ENCODE results near the gene GPR37.

GPR37 gene

GRCh38 chr7:124796771-124797170 is 31.2 kb upstream of the GPR37 start:
- no peak for ATAC-seq (ENCODE audit: low read depth)
- no peak overlapping the region for H3K27ac ChIP-seq (ENCODE audit: poor library complexity, severe bottlenecking)
- no peaks in the 10 kb centered on the region for H3K36me3 ChIP-seq (ENCODE audit: low read depth)
- H3K9me3 ChIP-seq (ENCODE audit: severe bottlenecking) = no peaks in the 10 kb centered on the region
- no peak for TF ChIP-seq CTCF (IDR thresholded peaks at IDR 0.05; ENCODE audit: poor library complexity, severe bottlenecking)
- no peak for DNase-seq (ENCODE audit: low spot score)
- no peak overlapping the region for H3K4me3 ChIP-seq (ENCODE audit: severe bottlenecking)
- H3K4me1 ChIP-seq (ENCODE audit: insufficient read depth, poor library complexity, severe bottlenecking) = peaks cover 2% of the 10 kb centered on the region
- no peaks in the 10 kb centered on the region for H3K27me3 ChIP-seq (ENCODE audit: insufficient read depth, poor library complexity, severe bottlenecking)

GRCh38 chr7:124792696-124793095 is 27.1 kb upstream of the GPR37 start:
- TF ChIP-seq CTCF (IDR thresholded peaks at IDR 0.05; ENCODE audit: poor library complexity, severe bottlenecking) = no peak
- DNase-seq (ENCODE audit: low spot score) (no peak), ATAC-seq (ENCODE audit: low read depth) (no peak)
- no peak overlapping the region for H3K4me3 ChIP-seq (ENCODE audit: severe bottlenecking)
- H3K27ac ChIP-seq (ENCODE audit: poor library complexity, severe bottlenecking) = no peak overlapping the region
- peaks cover 4% of the 10 kb centered on the region for H3K4me1 ChIP-seq (ENCODE audit: insufficient read depth, poor library complexity, severe bottlenecking)
- no peaks in the 10 kb centered on the region for H3K9me3 ChIP-seq (ENCODE audit: severe bottlenecking)
- H3K27me3 ChIP-seq (ENCODE audit: insufficient read depth, poor library complexity, severe bottlenecking) = no peaks in the 10 kb centered on the region
- H3K36me3 ChIP-seq (ENCODE audit: low read depth) = no peaks in the 10 kb centered on the region

GRCh38 chr7:124792002-124792401 is 26.4 kb upstream of the GPR37 start:
- no peaks in the 10 kb centered on the region for H3K27me3 ChIP-seq (ENCODE audit: insufficient read depth, poor library complexity, severe bottlenecking)
- no peak for TF ChIP-seq CTCF (IDR thresholded peaks at IDR 0.05; ENCODE audit: poor library complexity, severe bottlenecking)
- no peak overlapping the region for H3K27ac ChIP-seq (ENCODE audit: poor library complexity, severe bottlenecking)
- H3K4me3 ChIP-seq (ENCODE audit: severe bottlenecking) = no peak overlapping the region
- no peaks in the 10 kb centered on the region for H3K9me3 ChIP-seq (ENCODE audit: severe bottlenecking)
- DNase-seq (ENCODE audit: low spot score) = no peak
- ATAC-seq (ENCODE audit: low read depth) = peak; percentile 54; the same call in 2 of the 3 replicates
- no peaks in the 10 kb centered on the region for H3K36me3 ChIP-seq (ENCODE audit: low read depth)
- H3K4me1 ChIP-seq (ENCODE audit: insufficient read depth, poor library complexity, severe bottlenecking) = peaks cover 4% of the 10 kb centered on the region

GRCh38 chr7:124791426-124791825 is 25.8 kb upstream of the GPR37 start:
- Histone ChIP-seq H3K4me1 (ENCODE audit: insufficient read depth, poor library complexity, severe bottlenecking) (peaks cover 4% of the 10 kb centered on the region), H3K27ac (ENCODE audit: poor library complexity, severe bottlenecking) (no peak overlapping the region), H3K27me3 (ENCODE audit: insufficient read depth, poor library complexity, severe bottlenecking) (no peaks in the 10 kb centered on the region), H3K9me3 (ENCODE audit: severe bottlenecking) (no peaks in the 10 kb centered on the region), H3K4me3 (ENCODE audit: severe bottlenecking) (no peak overlapping the region), H3K36me3 (ENCODE audit: low read depth) (no peaks in the 10 kb centered on the region)
- ATAC-seq (ENCODE audit: low read depth) = no peak
- DNase-seq (ENCODE audit: low spot score) = no peak
- no peak for TF ChIP-seq CTCF (IDR thresholded peaks at IDR 0.05; ENCODE audit: poor library complexity, severe bottlenecking)

GRCh38 chr7:124790645-124791044 is 25.1 kb upstream of the GPR37 start:
- H3K9me3 ChIP-seq (ENCODE audit: severe bottlenecking) = no peaks in the 10 kb centered on the region
- no peak for DNase-seq (ENCODE audit: low spot score)
- no peak overlapping the region for H3K4me3 ChIP-seq (ENCODE audit: severe bottlenecking)
- peaks cover 4% of the 10 kb centered on the region for H3K4me1 ChIP-seq (ENCODE audit: insufficient read depth, poor library complexity, severe bottlenecking)
- no peak for ATAC-seq (ENCODE audit: low read depth)
- H3K27me3 ChIP-seq (ENCODE audit: insufficient read depth, poor library complexity, severe bottlenecking) = no peaks in the 10 kb centered on the region
- H3K36me3 ChIP-seq (ENCODE audit: low read depth) = no peaks in the 10 kb centered on the region
- no peak overlapping the region for H3K27ac ChIP-seq (ENCODE audit: poor library complexity, severe bottlenecking)
- TF ChIP-seq CTCF (IDR thresholded peaks at IDR 0.05; ENCODE audit: poor library complexity, severe bottlenecking) = no peak
